Measurements from ENCODE around the gene MORN1.

MORN1 gene

GRCh38 chr1:2417083-2417832 is 25.9 kb upstream of the MORN1 start:
- in situ Hi-C loops (cut with MboI; ENCODE audit: low pct_unique_long_range_greater_than_20kb, low sequenced_read_pairs, unreplicated experiment), result loop anchor here (10.0 kb wide), 2 partner anchors 128 to 1008 kb away; no protein-coding TSS in a partner anchor
- TF ChIP-seq CTCF (IDR thresholded peaks at IDR 0.05; ENCODE audit: extremely low read depth, insufficient read depth, missing control alignments), result no peak
- no peak for DNase-seq (ENCODE audit: low spot score)

DNA sequence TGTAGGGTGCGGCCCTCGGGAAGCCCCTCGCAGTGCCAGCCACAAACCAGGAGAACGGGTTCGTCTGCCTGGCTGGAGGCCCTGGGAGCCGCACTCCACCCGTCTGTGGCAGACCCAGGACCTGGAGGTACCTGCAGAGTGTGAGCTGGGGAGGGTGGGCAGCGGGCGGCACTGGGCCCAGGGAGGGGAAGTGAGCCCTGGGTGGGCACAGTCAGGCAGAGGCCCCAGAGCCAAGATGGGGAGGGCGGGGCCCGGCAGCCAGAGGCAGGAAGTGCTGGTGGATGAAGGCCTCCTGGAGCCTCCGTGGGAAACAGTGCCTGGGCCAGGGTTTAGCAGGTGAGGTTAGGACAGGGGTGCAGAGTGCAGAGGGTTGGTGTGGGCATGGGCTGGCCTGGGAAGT is 25.0 kb upstream of the MORN1 start:
- no peak for DNase-seq (ENCODE audit: low spot score)
- no peak for TF ChIP-seq CTCF (IDR thresholded peaks at IDR 0.05; ENCODE audit: extremely low read depth, insufficient read depth, missing control alignments)
- in situ Hi-C loops (cut with MboI; ENCODE audit: low pct_unique_long_range_greater_than_20kb, low sequenced_read_pairs, unreplicated experiment), result loop anchor here (10.0 kb wide), 2 partner anchors 128 to 1008 kb away; no protein-coding TSS in a partner anchor

DNA sequence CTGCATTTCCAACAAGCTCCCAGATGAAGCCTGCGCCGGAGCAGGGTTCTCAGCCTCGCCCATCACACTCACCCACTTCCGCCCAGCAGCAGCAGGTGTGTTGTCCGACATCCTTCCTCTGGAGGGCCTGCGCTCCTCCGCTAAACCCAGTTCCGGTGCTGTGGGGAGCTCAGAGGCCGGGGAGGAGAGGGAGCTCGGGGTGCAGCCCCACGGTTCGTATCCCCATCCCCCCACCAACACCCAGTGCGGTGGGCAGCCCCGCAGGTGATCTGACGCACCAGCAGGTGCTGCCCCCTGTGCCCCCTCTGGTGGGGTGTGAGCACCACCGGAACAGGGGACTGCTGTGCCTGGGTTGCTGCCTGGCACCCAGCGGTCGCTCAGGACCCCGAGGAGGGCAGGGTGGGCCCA is 24.5 kb upstream of the MORN1 start:
- in situ Hi-C loops (cut with MboI; ENCODE audit: low pct_unique_long_range_greater_than_20kb, low sequenced_read_pairs, unreplicated experiment), result loop anchor here (10.0 kb wide), 2 partner anchors 129 to 1009 kb away; no protein-coding TSS in a partner anchor
- TF ChIP-seq CTCF (IDR thresholded peaks at IDR 0.05; ENCODE audit: extremely low read depth, insufficient read depth, missing control alignments), result peak; percentile 15
- DNase-seq (ENCODE audit: low spot score), result peak; percentile 65

DNA sequence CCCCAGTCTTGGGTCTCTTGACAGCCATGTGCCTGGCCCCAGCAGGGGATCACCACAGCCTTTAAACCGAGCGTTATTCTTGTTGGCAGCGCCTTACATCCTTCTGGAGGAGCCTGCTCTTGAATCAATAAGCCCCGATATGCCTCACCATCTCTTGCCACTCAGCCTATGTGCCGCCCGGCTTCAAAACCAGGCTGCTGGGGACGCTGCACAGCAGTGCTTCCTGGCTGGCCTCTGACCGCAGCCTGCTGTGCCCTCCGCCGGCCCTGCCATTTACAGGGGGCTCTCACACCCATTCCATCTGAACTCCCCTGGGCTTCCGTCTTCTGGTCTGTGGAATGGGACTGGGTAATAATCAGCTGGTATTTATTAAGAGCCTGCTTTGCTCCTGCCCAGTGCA is 24.0 kb upstream of the MORN1 start:
- no peak for TF ChIP-seq CTCF (IDR thresholded peaks at IDR 0.05; ENCODE audit: extremely low read depth, insufficient read depth, missing control alignments)
- in situ Hi-C loops (cut with MboI; ENCODE audit: low pct_unique_long_range_greater_than_20kb, low sequenced_read_pairs, unreplicated experiment), result loop anchor here (10.0 kb wide), 2 partner anchors 129 to 1009 kb away; no protein-coding TSS in a partner anchor
- DNase-seq (ENCODE audit: low spot score), result no peak

DNA sequence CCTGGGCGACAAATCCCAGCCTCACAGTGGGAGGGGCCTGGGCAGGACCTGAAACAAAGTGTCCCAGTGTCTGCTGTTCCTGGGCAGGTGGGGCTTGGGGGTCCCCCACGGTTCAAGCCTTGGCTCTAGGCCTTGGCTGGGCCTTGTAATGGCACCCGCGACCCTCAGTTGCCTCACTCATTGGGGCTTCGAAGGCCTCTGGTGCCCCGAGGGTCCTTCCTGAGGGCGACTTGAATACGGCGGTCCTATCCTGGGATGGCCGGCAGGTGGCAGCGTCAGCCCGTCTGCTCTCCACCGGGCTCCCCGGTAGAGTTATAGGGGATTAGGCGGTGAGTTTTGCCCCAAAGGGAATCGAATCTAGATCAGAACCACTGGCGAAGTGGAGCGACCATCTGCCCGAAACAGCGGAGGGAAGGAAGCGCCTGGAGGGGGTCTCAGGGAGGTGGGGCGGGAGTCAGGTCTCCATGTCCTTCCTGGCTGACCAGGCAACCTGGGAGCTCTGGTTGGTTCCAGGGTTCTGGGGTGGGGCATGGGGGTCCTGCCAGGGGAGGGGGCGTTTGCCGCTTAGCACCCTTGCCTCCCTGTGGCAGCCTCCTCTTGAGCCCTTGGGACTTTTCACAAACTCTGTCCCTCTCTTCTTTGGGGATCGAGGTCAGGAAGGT is 23.1 kb upstream of the MORN1 start:
- DNase-seq (ENCODE audit: low spot score), result peak; percentile 91
- in situ Hi-C loops (cut with MboI; ENCODE audit: low pct_unique_long_range_greater_than_20kb, low sequenced_read_pairs, unreplicated experiment), result loop anchor here (10.0 kb wide), 2 partner anchors 130 to 1010 kb away; no protein-coding TSS in a partner anchor

More for the DNA sequence above, 23.1 kb upstream of the MORN1 start:
- peak; percentile 92 for TF ChIP-seq CTCF (IDR thresholded peaks at IDR 0.05; ENCODE audit: extremely low read depth, insufficient read depth, missing control alignments)
